Stimulated activated CD8-positive, alpha-beta memory T cell treated with anti-CD3 and anti-CD28 coated beads, Interleukin-15, amount 100 ng/mL, for 1 hour (primary cell): ENCODE data around the gene CACNG7.

Source experiments
- DNase-seq: peaks from one replicate; pipeline ENCODE4 v3.0.0-alpha.2; 2020; ENCODE audit warnings: low read depth

The CACNG7 gene

DNA sequence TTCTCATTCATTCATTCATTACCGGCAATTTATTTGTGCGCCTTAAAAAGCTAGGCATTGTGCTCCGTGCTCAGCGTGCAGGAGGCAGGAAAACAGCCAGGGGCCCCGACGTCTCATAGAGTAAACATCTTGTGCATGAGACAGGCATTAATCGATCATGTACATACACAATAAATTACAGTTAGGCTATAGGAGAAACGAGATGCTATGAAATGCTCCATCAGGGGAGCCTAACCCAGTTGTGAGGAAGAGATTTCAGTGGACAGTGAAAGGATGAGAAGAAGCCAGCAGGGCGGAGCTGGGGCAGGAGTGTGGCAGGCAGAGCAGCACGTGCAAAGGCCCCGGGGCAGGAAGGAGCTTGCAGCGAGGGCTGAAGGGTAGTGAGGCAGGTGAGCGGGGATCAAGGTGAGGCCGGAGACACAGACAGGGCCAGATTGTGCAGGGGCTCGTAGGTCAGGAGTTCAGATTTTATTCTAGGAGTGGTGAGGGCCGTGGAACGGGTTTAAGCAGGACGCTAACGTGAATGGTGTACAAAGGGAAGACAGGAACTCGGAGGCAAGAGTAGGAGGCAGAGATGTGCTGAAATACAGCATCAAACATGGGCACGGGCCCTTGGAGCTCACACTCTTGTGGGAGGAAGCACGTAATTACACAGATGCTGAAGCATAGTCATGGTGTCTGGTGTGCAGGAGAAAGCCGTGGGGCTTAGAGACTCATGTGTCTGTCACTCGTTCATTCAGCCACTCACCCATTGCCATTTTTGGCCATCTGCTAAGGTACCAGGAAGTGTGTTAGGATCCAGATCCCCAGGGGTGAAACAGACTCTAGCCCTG lies 74.6 kb downstream of the CACNG7 start:
- DNase-seq = no peak

GRCh38 chr19:53985863-53986262 lies 76.8 kb downstream of the CACNG7 start:
- DNase-seq = no peak

DNA sequence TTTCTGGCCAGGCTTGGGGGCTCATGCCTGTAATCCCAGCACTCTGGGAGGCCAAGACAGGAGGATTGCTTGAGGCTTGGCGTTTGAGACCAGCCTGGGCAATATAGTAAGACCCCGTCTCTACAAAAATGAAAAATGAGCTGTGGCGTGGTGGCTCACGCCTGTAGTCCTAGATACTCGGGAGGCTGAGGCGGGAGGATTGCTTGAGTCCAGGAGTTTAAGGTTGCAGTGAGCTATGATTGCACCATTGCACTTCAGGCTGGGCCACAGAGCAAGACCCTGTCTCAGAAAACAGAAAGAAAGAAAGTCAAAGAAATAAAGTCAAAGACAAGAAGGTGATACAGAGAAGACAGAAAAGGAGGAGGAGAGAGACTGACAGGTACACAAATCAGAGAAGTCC lies 79.9 kb downstream of the CACNG7 start:
- no peak for DNase-seq

DNA sequence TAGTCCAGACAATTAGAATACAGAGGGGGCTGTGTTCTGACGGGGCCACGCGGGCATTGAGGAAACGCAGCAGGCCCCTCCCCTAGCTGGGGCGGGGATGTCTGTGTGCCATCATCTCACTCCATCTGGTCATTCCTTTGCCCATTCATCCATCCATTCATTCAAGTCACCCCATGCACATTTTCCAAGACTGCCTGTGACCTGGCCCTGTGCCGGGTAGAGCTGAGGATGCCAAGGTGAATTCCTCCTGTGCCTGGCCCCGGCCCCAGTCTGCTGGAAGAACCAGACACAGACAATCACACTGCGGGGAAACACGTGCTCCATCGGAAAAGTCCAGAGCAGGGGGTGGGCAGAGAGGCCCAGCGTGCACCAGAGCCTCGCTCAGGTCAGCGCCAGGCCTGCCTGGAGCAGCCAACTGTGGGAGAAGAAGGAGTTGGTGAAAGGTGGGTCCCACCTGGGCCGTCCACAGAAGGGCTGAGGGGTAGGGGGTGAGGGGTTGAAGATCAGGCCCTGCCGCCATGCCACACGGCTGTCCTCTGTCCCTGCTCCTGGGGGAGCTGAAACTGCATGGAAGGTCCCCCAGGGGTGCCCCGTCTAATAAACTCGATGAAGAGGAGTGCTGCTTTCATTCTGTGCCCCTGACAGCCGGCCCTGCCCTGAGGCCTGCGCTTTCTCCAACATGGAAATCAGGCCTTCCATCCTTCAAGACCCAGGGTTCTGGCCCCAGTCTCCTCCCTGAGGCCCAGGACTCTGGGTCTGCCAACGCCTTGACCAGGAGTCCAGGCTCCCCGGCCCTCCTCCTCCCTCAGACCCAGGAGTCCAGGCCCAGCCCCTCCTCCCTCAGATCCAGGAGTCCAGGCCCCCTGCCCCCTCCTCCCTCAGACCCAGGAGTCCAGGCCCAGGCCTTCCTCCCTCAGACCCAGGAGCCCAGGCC lies 80.8 kb downstream of the CACNG7 start:
- no peak for DNase-seq

DNA sequence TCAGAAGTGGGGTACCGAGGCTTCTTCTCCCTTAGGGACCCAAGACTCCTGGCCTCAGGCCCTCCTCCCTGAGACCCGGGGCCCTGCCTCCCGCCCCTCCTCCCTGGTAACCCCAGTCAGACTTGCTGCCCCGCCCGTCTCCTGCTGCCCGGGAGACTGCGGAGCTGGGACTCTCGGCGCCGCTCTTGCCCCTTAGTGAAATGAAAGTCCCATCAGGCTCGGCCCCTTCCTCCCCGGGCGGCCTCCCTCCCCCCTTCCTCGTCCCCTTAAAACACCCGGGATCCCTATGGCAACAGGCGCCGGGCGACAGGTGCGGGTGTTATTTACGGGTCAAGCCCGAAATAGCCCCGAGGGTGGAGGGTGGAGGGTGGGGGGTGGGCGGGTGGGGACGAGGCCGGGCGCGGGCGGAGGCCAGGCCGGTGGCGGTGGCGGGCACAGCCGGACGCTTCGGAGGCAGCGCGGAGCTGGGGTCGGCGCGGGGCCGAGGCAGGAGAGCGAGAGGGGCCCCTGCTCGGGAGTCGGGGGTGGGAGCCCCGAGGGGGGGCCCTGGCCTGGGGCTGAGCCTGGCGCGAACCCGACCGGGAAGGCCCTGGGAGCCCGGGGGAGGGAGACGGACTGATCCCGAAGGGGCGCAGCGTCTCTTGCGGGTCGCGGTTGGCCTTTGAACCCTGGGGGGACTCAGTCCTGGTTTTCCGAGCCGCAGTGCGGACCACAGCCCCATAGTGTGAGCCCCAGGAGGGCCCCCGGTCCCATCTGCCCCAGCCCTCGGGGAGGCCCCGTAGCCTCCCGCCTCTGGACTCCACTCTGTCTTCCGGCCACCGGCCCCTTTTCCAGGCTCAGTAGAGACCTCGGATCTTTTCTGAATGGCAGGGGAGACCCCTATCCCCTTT lies 82.4 kb downstream of the CACNG7 start, which contains the start of gene CACNG6:
TSS of gene CACNG6 (plus strand) at position 414 of the 890 bp plus-strand sequence. CDS start 1,241 bp downstream, outside the sequence.
- DNase-seq = no peak

- DNase-seq = no peak
These were observed 83.1 kb downstream of the CACNG7 start for GRCh38 chr19:53992211-53992610.

GRCh38 chr19:53992815-53993214 lies 83.7 kb downstream of the CACNG7 start:
- no peak for DNase-seq

- DNase-seq = no peak
These were observed 84.4 kb downstream of the CACNG7 start for GRCh38 chr19:53993448-53993847.
